ENCODE data around the gene WASHC4.
A peak's percentile ranks its signal among the peaks of the same experiment; 100 is the strongest.

Gene WASHC4

GRCh38 chr12:105107494-105108371 lies at the start of gene WASHC4:
Gene WASHC4, plus strand, starts transcription at chr12:105107731. Its CDS starts 70 bp downstream, at chr12:105107801.
- peak within 1 kb of the TSS; percentile 83 for H3K4me3 ChIP-seq (ENCODE audit: low read length)
- peak; percentile 89 for DNase-seq (ENCODE audit: low read depth)
- TF ChIP-seq CTCF (conservative IDR thresholded peaks at IDR 0.05; ENCODE audit: low read length), result no peak

- H3K4me3 ChIP-seq (ENCODE audit: low read length), result no peak overlapping the region
- no peak for DNase-seq (ENCODE audit: low read depth)
- no peak for TF ChIP-seq CTCF (conservative IDR thresholded peaks at IDR 0.05; ENCODE audit: low read length)
Measured at GRCh38 chr12:105060715-105061378, 46.7 kb upstream of the WASHC4 start.

GRCh38 chr12:105064564-105065178 lies 42.9 kb upstream of the WASHC4 start:
- TF ChIP-seq CTCF (conservative IDR thresholded peaks at IDR 0.05; ENCODE audit: low read length), result no peak
- no peak overlapping the region for H3K4me3 ChIP-seq (ENCODE audit: low read length)
- no peak for DNase-seq (ENCODE audit: low read depth)

GRCh38 chr12:105067511-105068031 lies 40.0 kb upstream of the WASHC4 start:
- H3K4me3 ChIP-seq (ENCODE audit: low read length), result no peak overlapping the region
- no peak for DNase-seq (ENCODE audit: low read depth)
- no peak for TF ChIP-seq CTCF (conservative IDR thresholded peaks at IDR 0.05; ENCODE audit: low read length)

GRCh38 chr12:105069936-105070702 lies 37.4 kb upstream of the WASHC4 start:
- no peak overlapping the region for H3K4me3 ChIP-seq (ENCODE audit: low read length)
- no peak for DNase-seq (ENCODE audit: low read depth)
- no peak for TF ChIP-seq CTCF (conservative IDR thresholded peaks at IDR 0.05; ENCODE audit: low read length)

GRCh38 chr12:105071981-105072380 lies 35.5 kb upstream of the WASHC4 start:
- no peak overlapping the region for H3K4me3 ChIP-seq (ENCODE audit: low read length)
- DNase-seq (ENCODE audit: low read depth), result no peak
- no peak for TF ChIP-seq CTCF (conservative IDR thresholded peaks at IDR 0.05; ENCODE audit: low read length)

Data from AG10803 (cell line).